A549 (cell line): ENCODE data around the gene CBFA2T2. TPM values are rescaled to one million over a fixed set of nuclear protein-coding genes. Genes with fewer than 3 reads are reported as not detected.

ENCODE experiments used
- ATAC-seq, 2 experiments: fragments of 200-7000 bp in 1 of 2; fragments of >200 bp in 1 of 2; cut with Nextera tagmentation in 1 of 2; cut with Tn5 transposase in 1 of 2; 3 replicates each; pipeline versions ENCODE4 v1.8.0 to v1.9.1; 2018 to 2020; ENCODE audit warnings: mild to moderate bottlenecking in 1 of 2, moderate library complexity in 1 of 2
- CTCF ChIA-PET: fragments of 300-600 bp; sonication (Branson Sonifier 250); formaldehyde crosslinking; extraction: SDS; loops from one replicate; lab custom pipeline; 2021; ENCODE audit warnings: antibody characterized with exemption, inconsistent platforms; lab: Yijun Ruan, JAX
- POLR2A ChIA-PET: fragments of 350-600 bp; formaldehyde crosslinking; extraction: SDS; loops from one replicate; lab custom pipeline; 2021; ENCODE audit warnings: antibody characterized with exemption, inconsistent platforms; lab: Yijun Ruan, JAX
- DNase-seq, 2 experiments: peaks; one replicate each; pipeline versions ENCODE4 v3.0.0 to v3.0.0-alpha.2; 2011 to 2016; ENCODE audit warnings: low read depth in 1 of 2, low spot score in 1 of 2
- FAIRE-seq: peaks from 2 replicates; lab custom pipeline; 2011; peaks lifted over from hg19 to GRCh38; lab: Jason Lieb, UNC
- H3K27ac ChIP-seq, 2 experiments: fragments of >200 bp; sonication (Bioruptor Twin); formaldehyde crosslinking; 3 replicates each; pipeline ENCODE4 v1.5.1; 2016 to 2017
- H3K4me1 ChIP-seq: fragments of >200 bp; sonication (Bioruptor Twin); formaldehyde crosslinking; 3 replicates; pipeline ENCODE4 v1.6.1; 2016
- H3K4me2 ChIP-seq: fragments of >200 bp; sonication (Bioruptor Twin); formaldehyde crosslinking; 3 replicates; pipeline ENCODE4 v1.6.1; 2016
- H3K4me3 ChIP-seq: fragments of >200 bp; sonication (Bioruptor Twin); formaldehyde crosslinking; 3 replicates; pipeline ENCODE4 v1.5.1; 2016
- H3K9me3 ChIP-seq: fragments of >200 bp; sonication (Bioruptor Twin); formaldehyde crosslinking; 3 replicates; pipeline ENCODE4 v1.6.1; 2016
- CEBPB ChIP-seq, 2 experiments: fragments of >200 bp in 1 of 2; sonication (Bioruptor Twin) in 1 of 2; formaldehyde crosslinking in 1 of 2; IDR thresholded peaks; 2 replicates each; pipeline ENCODE4 v1.6.1; 2012 to 2016
- CHD2 ChIP-seq: fragments of 150-350 bp; IDR thresholded peaks from 2 replicates; pipeline ENCODE4 v1.6.1; 2014; ENCODE audit warnings: low read length; ENCODE audit not compliant: partially characterized antibody
- CHD4 ChIP-seq: fragments of 200-600 bp; sonication (generic); IDR thresholded peaks from 2 replicates; pipeline ENCODE4 v1.6.1; 2016; ENCODE audit warnings: antibody characterized with exemption, mild to moderate bottlenecking, borderline replicate concordance
- EHF ChIP-seq: fragments of 250-450 bp; sonication (Bioruptor Pico); IDR thresholded peaks from 2 replicates; pipeline ENCODE4 v1.5.0; 2020; ENCODE audit warnings: mild to moderate bottlenecking
- EHMT2 ChIP-seq: fragments of 200-600 bp; sonication (generic); IDR thresholded peaks from 2 replicates; pipeline ENCODE4 v1.6.1; 2016; ENCODE audit warnings: antibody characterized with exemption, low read depth, mild to moderate bottlenecking, moderate library complexity
- EP300 ChIP-seq, 2 experiments: fragments of >200 bp; sonication (Bioruptor Twin); formaldehyde crosslinking; IDR thresholded peaks; 2 replicates in 1 of 2; 3 replicates in 1 of 2; pipeline ENCODE4 v1.6.1; 2016 to 2017
- FOSB ChIP-seq: fragments of 250-450 bp; sonication (Bioruptor Pico); IDR thresholded peaks from 2 replicates; pipeline ENCODE4 v1.5.0; 2020; ENCODE audit warnings: mild to moderate bottlenecking, moderate library complexity
- FOSL2 ChIP-seq, 2 experiments: fragments of 450-650 bp in 1 of 2; fragments of >200 bp in 1 of 2; sonication (Bioruptor Twin) in 1 of 2; formaldehyde crosslinking; IDR thresholded peaks; 2 replicates each; pipeline versions ENCODE4 v1.5.0 to v1.6.1; 2016 to 2020; ENCODE audit warnings: mild to moderate bottlenecking in 1 of 2, moderate library complexity in 1 of 2
- FOXS1 ChIP-seq: fragments of 250-450 bp; sonication (Bioruptor Pico); IDR thresholded peaks from 2 replicates; pipeline ENCODE4 v1.5.0; 2020; ENCODE audit warnings: mild to moderate bottlenecking, moderate library complexity
- GATA3 ChIP-seq: IDR thresholded peaks from 2 replicates; pipeline ENCODE4 v1.6.1; 2012; ENCODE audit warnings: borderline replicate concordance
- HDAC2 ChIP-seq: fragments of 200-600 bp; sonication (generic); IDR thresholded peaks from 2 replicates; pipeline ENCODE4 v1.6.1; 2016
- HOXA7 ChIP-seq: fragments of 250-450 bp; sonication (Bioruptor Pico); IDR thresholded peaks from 2 replicates; pipeline ENCODE4 v1.5.0; 2020; ENCODE audit warnings: mild to moderate bottlenecking, moderate library complexity
- HOXB13 ChIP-seq: fragments of 250-450 bp; sonication (Bioruptor Pico); IDR thresholded peaks from 2 replicates; pipeline ENCODE4 v1.5.0; 2020; ENCODE audit warnings: low read depth, mild to moderate bottlenecking, moderate library complexity
- HOXB5 ChIP-seq: fragments of 250-450 bp; sonication (Bioruptor Pico); IDR thresholded peaks from 2 replicates; pipeline ENCODE4 v1.5.0; 2020; ENCODE audit warnings: mild to moderate bottlenecking, moderate library complexity
- JUN ChIP-seq, 2 experiments: fragments of >200 bp; sonication (Bioruptor Twin); formaldehyde crosslinking; IDR thresholded peaks; 2 replicates in 1 of 2; 3 replicates in 1 of 2; pipeline ENCODE4 v1.6.1; 2016 to 2017
- KDM1A ChIP-seq: fragments of 200-600 bp; sonication (generic); IDR thresholded peaks from 2 replicates; pipeline ENCODE4 v1.6.1; 2016; ENCODE audit warnings: low read depth, mild to moderate bottlenecking
- MAZ ChIP-seq: fragments of 150-350 bp; IDR thresholded peaks from 2 replicates; pipeline ENCODE4 v1.6.1; 2014; ENCODE audit warnings: antibody characterized with exemption, low read depth, low read length, borderline replicate concordance
- NPAS2 ChIP-seq: fragments of 250-450 bp; sonication (Bioruptor Pico); IDR thresholded peaks from 2 replicates; pipeline ENCODE4 v1.8.0; 2022; ENCODE audit warnings: mild to moderate bottlenecking, moderate library complexity, borderline replicate concordance
- RAD21 ChIP-seq, 2 experiments: fragments of >200 bp in 1 of 2; sonication (Bioruptor Twin) in 1 of 2; formaldehyde crosslinking in 1 of 2; IDR thresholded peaks in 1 of 2; conservative IDR thresholded peaks in 1 of 2; 2 replicates in 1 of 2; 3 replicates in 1 of 2; pipeline ENCODE4 v1.6.1; 2012 to 2018; ENCODE audit warnings: inconsistent platforms in 1 of 2
- RARB ChIP-seq: fragments of 250-450 bp; sonication (Bioruptor Pico); IDR thresholded peaks from 2 replicates; pipeline ENCODE4 v1.8.0; 2021; ENCODE audit warnings: mild to moderate bottlenecking, moderate library complexity
- RFX5 ChIP-seq: fragments of 450-650 bp; IDR thresholded peaks from 2 replicates; pipeline ENCODE4 v1.7.1; 2014; ENCODE audit warnings: antibody characterized with exemption, mild to moderate bottlenecking, moderate library complexity
- TFCP2L1 ChIP-seq: fragments of 250-450 bp; sonication (Bioruptor Pico); IDR thresholded peaks from 2 replicates; pipeline ENCODE4 v1.5.0; 2021; ENCODE audit warnings: mild to moderate bottlenecking
- TP53 ChIP-seq: fragments of 250-450 bp; sonication (Bioruptor Pico); IDR thresholded peaks from 2 replicates; pipeline ENCODE4 v1.5.0; 2021; ENCODE audit warnings: mild to moderate bottlenecking, moderate library complexity
- WGBS: methylation state at CpG from one replicate; pipeline ENCODE4 v1.1.6; 2017; ENCODE audit errors: missing lambda C conversion rate; 5-methylcytosine and 5-hydroxymethylcytosine counted together
- polyA plus RNA-seq, 4 experiments: library from polyadenylated mRNA; depleted of rRNA in 3 of 4; stranded (reverse); fragments of >200 nt; fragmentation: RNase III in 1 of 4; extraction: RNeasy Plus Mini Kit Qiagen cat#74134 plus additional on column Dnase treatment in 1 of 4; gene quantifications; 2 replicates in 3 of 4; 3 replicates in 1 of 4; pipeline ENCODE4 v1.2.3, GENCODE V29; 2011 to 2017
- TF ChIP-seq, protein P1 (sequence below): fragments of >200 bp; sonication (Bioruptor Twin); formaldehyde crosslinking; IDR thresholded peaks from 3 replicates; pipeline ENCODE4 v1.6.1; 2016
- TF ChIP-seq, protein P2 (sequence below): fragments of 200-600 bp; sonication (generic); IDR thresholded peaks from 2 replicates; pipeline ENCODE4 v1.6.1; 2016; ENCODE audit warnings: antibody characterized with exemption, mild to moderate bottlenecking, moderate library complexity
- TF ChIP-seq, protein P3 (sequence below): IDR thresholded peaks from 2 replicates; pipeline ENCODE4 v1.6.1; 2012

The CBFA2T2 gene
- polyA plus RNA-seq, 2 of the 4 experiments (the other 2 are of a cell fraction) = 6.8 to 9.4 TPM

DNA sequence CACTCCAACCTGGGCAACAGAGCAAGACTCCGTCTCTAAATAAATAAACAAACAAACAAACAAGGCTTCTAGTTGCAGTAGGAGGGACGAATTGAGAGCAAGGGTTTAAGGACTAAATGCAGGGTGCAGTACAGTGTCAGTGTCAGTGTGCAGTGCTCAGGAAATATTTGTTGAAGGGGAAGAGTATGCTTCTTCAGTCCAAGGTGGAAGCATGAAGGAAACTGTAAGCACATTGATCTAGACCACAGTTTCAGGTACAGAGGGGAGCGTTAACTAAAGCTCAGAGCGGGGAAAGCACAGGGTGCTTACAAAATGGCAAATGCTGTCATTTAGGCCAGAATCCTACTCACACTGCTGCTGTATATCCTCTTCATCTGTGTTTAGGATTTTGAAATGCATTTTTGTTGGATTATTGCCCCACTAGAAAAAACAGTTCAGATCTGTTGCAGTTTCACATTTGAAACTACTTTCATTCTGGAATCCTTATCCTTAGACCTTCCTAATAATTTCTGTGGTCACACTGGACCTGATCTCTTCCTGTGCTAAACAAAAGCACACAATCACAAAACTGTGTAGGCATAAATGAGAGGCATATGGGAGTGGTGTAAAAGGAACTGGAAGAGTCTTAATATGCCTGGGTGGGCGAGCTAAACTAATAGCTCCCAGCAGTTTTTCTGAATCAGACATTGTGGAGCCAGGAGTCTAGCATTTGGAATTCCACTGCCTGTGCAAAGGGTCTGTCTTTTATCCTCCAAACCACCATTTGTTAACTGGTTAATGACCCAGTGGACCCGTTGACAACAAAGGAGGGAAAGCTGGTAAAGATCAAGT is 41.4 kb downstream of the CBFA2T2 start:
- DNase-seq (no peak), ATAC-seq (no peak), FAIRE-seq (no peak)
- ChIA-PET POLR2A (interaction anchor here (0.7 kb wide), 1 partner anchor 41 kb away, joined by 3 read pairs; the partner anchor contains the start of gene CBFA2T2), CTCF (interaction anchor here (0.9 to 1.2 kb wide), 2 partner anchors 46 to 122 kb away, joined by 3 read pairs; no protein-coding TSS in a partner anchor)
- H3K4me3 ChIP-seq = no peak overlapping the region
- no peak overlapping the region for H3K27ac ChIP-seq
- H3K9me3 ChIP-seq = no peaks in the 10 kb centered on the region
- TF ChIP-seq HDAC2 (no peak), EHMT2 (no peak), CHD4 (no peak), RFX5 (no peak), FOSB (CRISPR knock-in tag) (no peak), CHD2 (no peak), EHF (CRISPR knock-in tag) (no peak), RAD21 (conservative IDR thresholded peaks at IDR 0.05 in 1 of 2, IDR thresholded peaks at IDR 0.05 in 1 of 2) (no peak), KDM1A (no peak), FOXS1 (no peak)
- WGBS = 79% methylated on average over 6 of the region's 6 CpGs
- H3K4me1 ChIP-seq = peaks cover 9% of the 10 kb centered on the region; the same call in 1 of the 3 replicates
- no peak overlapping the region for H3K4me2 ChIP-seq

DNA sequence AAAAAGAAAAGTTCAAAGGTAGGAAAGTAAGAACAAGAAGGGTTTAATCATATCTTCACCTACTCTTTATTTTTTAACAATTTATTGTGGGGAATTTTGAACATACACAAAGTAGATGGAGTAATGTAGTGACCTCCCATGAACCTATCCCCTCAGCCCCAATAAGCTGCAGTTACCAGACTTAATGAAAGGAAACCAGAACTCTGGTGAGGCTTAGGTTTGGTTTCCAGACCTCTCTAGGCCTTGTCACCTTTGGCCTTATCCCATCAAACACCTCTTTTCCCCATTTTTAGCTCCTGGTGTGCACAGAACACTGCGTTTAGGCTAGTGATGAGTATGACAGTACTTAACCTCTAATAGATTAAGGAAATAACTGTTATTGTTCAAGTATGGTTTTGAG is 42.0 kb downstream of the CBFA2T2 start:
- Histone ChIP-seq H3K9me3 (no peaks in the 10 kb centered on the region), H3K4me2 (no peak overlapping the region), H3K27ac (no peak overlapping the region), H3K4me3 (no peak overlapping the region), H3K4me1 (peaks cover 9% of the 10 kb centered on the region; the same call in 1 of the 3 replicates)
- CTCF ChIA-PET = interaction anchor here (0.9 to 1.2 kb wide), 2 partner anchors 45 to 122 kb away, joined by 3 read pairs; no protein-coding TSS in a partner anchor
- no peak for ATAC-seq
- 86% methylated on average over 1 of the region's 1 CpG for WGBS
- no peak for FAIRE-seq
- TF ChIP-seq RAD21 (conservative IDR thresholded peaks at IDR 0.05 in 1 of 2, IDR thresholded peaks at IDR 0.05 in 1 of 2) (no peak), HOXB5 (CRISPR knock-in tag) (no peak), EHMT2 (no peak), RARB (CRISPR knock-in tag) (no peak), MAZ (no peak), NPAS2 (CRISPR knock-in tag) (no peak), TP53 (no peak), EP300 (IDR thresholded peaks at IDR 0.05) (no peak), HOXA7 (no peak), FOSL2 (IDR thresholded peaks at IDR 0.05) (no peak), FOSL2 (CRISPR knock-in tag; IDR thresholded peaks at IDR 0.05) (no peak), HOXB13 (no peak), FOXS1 (no peak), JUN (IDR thresholded peaks at IDR 0.05) (no peak), TFCP2L1 (CRISPR knock-in tag) (no peak), GATA3 (no peak), CEBPB (IDR thresholded peaks at IDR 0.05) (no peak)
- TF ChIP-seq, protein P1, sequence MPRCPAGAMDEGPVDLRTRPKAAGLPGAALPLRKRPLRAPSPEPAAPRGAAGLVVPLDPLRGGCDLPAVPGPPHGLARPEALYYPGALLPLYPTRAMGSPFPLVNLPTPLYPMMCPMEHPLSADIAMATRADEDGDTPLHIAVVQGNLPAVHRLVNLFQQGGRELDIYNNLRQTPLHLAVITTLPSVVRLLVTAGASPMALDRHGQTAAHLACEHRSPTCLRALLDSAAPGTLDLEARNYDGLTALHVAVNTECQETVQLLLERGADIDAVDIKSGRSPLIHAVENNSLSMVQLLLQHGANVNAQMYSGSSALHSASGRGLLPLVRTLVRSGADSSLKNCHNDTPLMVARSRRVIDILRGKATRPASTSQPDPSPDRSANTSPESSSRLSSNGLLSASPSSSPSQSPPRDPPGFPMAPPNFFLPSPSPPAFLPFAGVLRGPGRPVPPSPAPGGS = no peak
- TF ChIP-seq, protein P2, sequence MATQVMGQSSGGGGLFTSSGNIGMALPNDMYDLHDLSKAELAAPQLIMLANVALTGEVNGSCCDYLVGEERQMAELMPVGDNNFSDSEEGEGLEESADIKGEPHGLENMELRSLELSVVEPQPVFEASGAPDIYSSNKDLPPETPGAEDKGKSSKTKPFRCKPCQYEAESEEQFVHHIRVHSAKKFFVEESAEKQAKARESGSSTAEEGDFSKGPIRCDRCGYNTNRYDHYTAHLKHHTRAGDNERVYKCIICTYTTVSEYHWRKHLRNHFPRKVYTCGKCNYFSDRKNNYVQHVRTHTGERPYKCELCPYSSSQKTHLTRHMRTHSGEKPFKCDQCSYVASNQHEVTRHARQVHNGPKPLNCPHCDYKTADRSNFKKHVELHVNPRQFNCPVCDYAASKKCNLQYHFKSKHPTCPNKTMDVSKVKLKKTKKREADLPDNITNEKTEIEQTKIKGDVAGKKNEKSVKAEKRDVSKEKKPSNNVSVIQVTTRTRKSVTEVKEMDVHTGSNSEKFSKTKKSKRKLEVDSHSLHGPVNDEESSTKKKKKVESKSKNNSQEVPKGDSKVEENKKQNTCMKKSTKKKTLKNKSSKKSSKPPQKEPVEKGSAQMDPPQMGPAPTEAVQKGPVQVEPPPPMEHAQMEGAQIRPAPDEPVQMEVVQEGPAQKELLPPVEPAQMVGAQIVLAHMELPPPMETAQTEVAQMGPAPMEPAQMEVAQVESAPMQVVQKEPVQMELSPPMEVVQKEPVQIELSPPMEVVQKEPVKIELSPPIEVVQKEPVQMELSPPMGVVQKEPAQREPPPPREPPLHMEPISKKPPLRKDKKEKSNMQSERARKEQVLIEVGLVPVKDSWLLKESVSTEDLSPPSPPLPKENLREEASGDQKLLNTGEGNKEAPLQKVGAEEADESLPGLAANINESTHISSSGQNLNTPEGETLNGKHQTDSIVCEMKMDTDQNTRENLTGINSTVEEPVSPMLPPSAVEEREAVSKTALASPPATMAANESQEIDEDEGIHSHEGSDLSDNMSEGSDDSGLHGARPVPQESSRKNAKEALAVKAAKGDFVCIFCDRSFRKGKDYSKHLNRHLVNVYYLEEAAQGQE = no peak
- TF ChIP-seq, protein P3, sequence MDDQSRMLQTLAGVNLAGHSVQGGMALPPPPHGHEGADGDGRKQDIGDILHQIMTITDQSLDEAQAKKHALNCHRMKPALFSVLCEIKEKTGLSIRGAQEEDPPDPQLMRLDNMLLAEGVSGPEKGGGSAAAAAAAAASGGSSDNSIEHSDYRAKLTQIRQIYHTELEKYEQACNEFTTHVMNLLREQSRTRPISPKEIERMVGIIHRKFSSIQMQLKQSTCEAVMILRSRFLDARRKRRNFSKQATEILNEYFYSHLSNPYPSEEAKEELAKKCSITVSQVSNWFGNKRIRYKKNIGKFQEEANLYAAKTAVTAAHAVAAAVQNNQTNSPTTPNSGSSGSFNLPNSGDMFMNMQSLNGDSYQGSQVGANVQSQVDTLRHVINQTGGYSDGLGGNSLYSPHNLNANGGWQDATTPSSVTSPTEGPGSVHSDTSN = no peak
- POLR2A ChIA-PET = interaction anchor here (0.7 kb wide), 1 partner anchor 42 kb away, joined by 3 read pairs; the partner anchor contains the start of gene CBFA2T2
- no peak for DNase-seq
